SK-N-SH (cell line): ENCODE results near the gene ENOX2. TPM values are rescaled to one million over a fixed set of nuclear protein-coding genes. Genes with fewer than 3 reads are reported as not detected.

Source experiments
- CTCF ChIA-PET: fragments of 300-600, 350-600 bp; formaldehyde crosslinking; extraction: SDS; loops from one replicate; lab custom pipeline; 2021; lab: Yijun Ruan, JAX
- POLR2A ChIA-PET: fragments of 350-600 bp; sonication (Branson Sonifier 250); formaldehyde crosslinking; extraction: SDS; loops from one replicate; lab custom pipeline; 2020; ENCODE audit warnings: antibody characterized with exemption, inconsistent platforms; lab: Yijun Ruan, JAX
- DNase-seq: peaks from one replicate; pipeline ENCODE4 v3.0.0; 2012
- H2AFZ ChIP-seq: fragments of 200-600 bp; sonication (generic); 2 replicates; pipeline ENCODE4 v1.8.1; 2016; ENCODE audit warnings: antibody characterized with exemption, mild to moderate bottlenecking, low read depth
- H3F3A ChIP-seq: fragments of 200-600 bp; sonication (generic); replicated peaks from 2 replicates; pipeline ENCODE3; 2016; ENCODE audit warnings: antibody characterized with exemption, mild to moderate bottlenecking; ENCODE audit not compliant: insufficient read depth
- H3K27ac ChIP-seq, 2 experiments: fragments of 200-500 bp in 1 of 2; fragments of 200-600 bp in 1 of 2; sonication (Bioruptor generic) in 1 of 2; sonication (generic), shearing (Covaris generic) in 1 of 2; 2 replicates each; pipeline versions ENCODE4 v1.5.1 to v1.6.1; 2014 to 2016; ENCODE audit warnings: low read depth in 2 of 2, inconsistent platforms in 1 of 2, low read length in 1 of 2, mild to moderate bottlenecking in 1 of 2, mixed read lengths in 1 of 2
- H3K27me3 ChIP-seq: fragments of 200-600 bp; sonication (generic), shearing (Covaris generic); 2 replicates; pipeline ENCODE4 v1.6.1; 2016; ENCODE audit warnings: mixed run types; ENCODE audit not compliant: insufficient read depth
- H3K36me3 ChIP-seq, 2 experiments: fragments of 200-500 bp in 1 of 2; fragments of 200-600 bp in 1 of 2; sonication (Bioruptor generic) in 1 of 2; sonication (generic) in 1 of 2; replicated peaks in 1 of 2; 2 replicates each; pipeline versions ENCODE3 to v1.5.1; 2014 to 2016; ENCODE audit warnings: low read length in 1 of 2, mild to moderate bottlenecking in 1 of 2; ENCODE audit not compliant: insufficient read depth in 2 of 2, control insufficient read depth in 1 of 2
- H3K4me1 ChIP-seq, 2 experiments: fragments of 200-500 bp in 1 of 2; fragments of 200-600 bp in 1 of 2; sonication (Bioruptor generic) in 1 of 2; sonication (generic), shearing (Covaris generic) in 1 of 2; 2 replicates each; pipeline versions ENCODE4 v1.5.1 to v1.6.1; 2014 to 2016; ENCODE audit warnings: low read depth in 1 of 2, low read length in 1 of 2, mixed run types in 1 of 2; ENCODE audit not compliant: insufficient read depth in 2 of 2, control insufficient read depth in 1 of 2
- H3K4me2 ChIP-seq: fragments of 200-600 bp; sonication (generic), shearing (Covaris generic); 2 replicates; pipeline ENCODE4 v1.6.1; 2017; ENCODE audit warnings: mixed run types
- H3K4me3 ChIP-seq, 2 experiments: fragments of 200-500 bp in 1 of 2; fragments of 200-600 bp in 1 of 2; sonication (Bioruptor generic) in 1 of 2; sonication (generic), shearing (Covaris generic) in 1 of 2; 2 replicates each; pipeline versions ENCODE4 v1.5.1 to v1.8.1; 2014 to 2016; ENCODE audit warnings: low read depth in 2 of 2, inconsistent platforms in 1 of 2, low read length in 1 of 2, mild to moderate bottlenecking in 1 of 2, mixed read lengths in 1 of 2, moderate library complexity in 1 of 2
- H3K79me2 ChIP-seq: fragments of 200-600 bp; sonication (generic); 2 replicates; pipeline ENCODE4 v1.8.1; 2017; ENCODE audit warnings: mild to moderate bottlenecking; ENCODE audit not compliant: insufficient read depth
- H3K9ac ChIP-seq: fragments of 200-600 bp; sonication (generic); 2 replicates; pipeline ENCODE4 v1.6.1; 2017; ENCODE audit warnings: mixed run types
- H3K9me2 ChIP-seq: fragments of 200-600 bp; sonication (generic); 2 replicates; pipeline ENCODE4 v1.6.1; 2017; ENCODE audit warnings: mixed run types
- H3K9me3 ChIP-seq: fragments of 200-600 bp; sonication (generic); 2 replicates; pipeline ENCODE4 v1.6.1; 2017; ENCODE audit warnings: mixed run types, mild to moderate bottlenecking, moderate library complexity
- H4K20me1 ChIP-seq: fragments of 200-600 bp; sonication (generic); 2 replicates; pipeline ENCODE4 v1.6.1; 2017; ENCODE audit warnings: mild to moderate bottlenecking, mixed run types; ENCODE audit not compliant: insufficient read depth
- MEF2A ChIP-seq: IDR thresholded peaks from 2 replicates; pipeline ENCODE4 v1.4.0; 2012; ENCODE audit warnings: low read depth, borderline replicate concordance
- NFIC ChIP-seq: IDR thresholded peaks from 2 replicates; pipeline ENCODE4 v1.4.0; 2012; ENCODE audit warnings: borderline replicate concordance
- NRF1 ChIP-seq: IDR thresholded peaks from 2 replicates; pipeline ENCODE4 v1.6.1; 2012; ENCODE audit warnings: low read depth, mild to moderate bottlenecking, low read length
- TCF12 ChIP-seq: IDR thresholded peaks from 2 replicates; pipeline ENCODE4 v1.4.0; 2012
- USF1 ChIP-seq: IDR thresholded peaks from 2 replicates; pipeline ENCODE4 v1.4.0; 2012; ENCODE audit warnings: low read depth, borderline replicate concordance
- WGBS: methylation state at CpG from one replicate; pipeline ENCODE4 v1.1.6; 2017; ENCODE audit warnings: low lambda C conversion rate; 5-methylcytosine and 5-hydroxymethylcytosine counted together
- polyA plus RNA-seq, 3 experiments: library from polyadenylated mRNA; depleted of rRNA; stranded (reverse); fragments of >200 nt; gene quantifications; 2 replicates each; pipeline ENCODE4 v1.2.3, GENCODE V29; 2012
- TF ChIP-seq, protein P1 (sequence below): fragments of 150-350 bp; IDR thresholded peaks from 2 replicates; pipeline ENCODE4 v1.6.1; 2016; ENCODE audit warnings: mild to moderate bottlenecking, low read depth, low read length
- TF ChIP-seq, protein P2 (sequence below): IDR thresholded peaks from 2 replicates; pipeline ENCODE4; 2012
- TF ChIP-seq, protein P3 (sequence below): fragments of 200-600 bp; sonication (generic); IDR thresholded peaks from 2 replicates; pipeline ENCODE4 v1.6.1; 2017; ENCODE audit warnings: antibody characterized with exemption, mild to moderate bottlenecking, moderate library complexity

ENOX2 gene
- polyA plus RNA-seq, 1 of the 3 experiments (the other 2 are of a cell fraction) = 8.8 TPM

- POLR2A ChIA-PET = no interaction called here
These were observed 199.9 kb downstream of the ENOX2 start for GRCh38 chrX:130702867-130703707.

More at GRCh38 chrX:130702867-130703707, 199.9 kb downstream of the ENOX2 start:
- no peak overlapping the region for H2AFZ ChIP-seq
- TF ChIP-seq MEF2A (peak; percentile 68; the same call in 1 of the 2 replicates), NFIC (no peak), TCF12 (peak; percentile 35), USF1 (no peak), NRF1 (no peak)
- TF ChIP-seq, protein P1, sequence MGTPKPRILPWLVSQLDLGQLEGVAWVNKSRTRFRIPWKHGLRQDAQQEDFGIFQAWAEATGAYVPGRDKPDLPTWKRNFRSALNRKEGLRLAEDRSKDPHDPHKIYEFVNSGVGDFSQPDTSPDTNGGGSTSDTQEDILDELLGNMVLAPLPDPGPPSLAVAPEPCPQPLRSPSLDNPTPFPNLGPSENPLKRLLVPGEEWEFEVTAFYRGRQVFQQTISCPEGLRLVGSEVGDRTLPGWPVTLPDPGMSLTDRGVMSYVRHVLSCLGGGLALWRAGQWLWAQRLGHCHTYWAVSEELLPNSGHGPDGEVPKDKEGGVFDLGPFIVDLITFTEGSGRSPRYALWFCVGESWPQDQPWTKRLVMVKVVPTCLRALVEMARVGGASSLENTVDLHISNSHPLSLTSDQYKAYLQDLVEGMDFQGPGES = no peak
- TF ChIP-seq, protein P2, sequence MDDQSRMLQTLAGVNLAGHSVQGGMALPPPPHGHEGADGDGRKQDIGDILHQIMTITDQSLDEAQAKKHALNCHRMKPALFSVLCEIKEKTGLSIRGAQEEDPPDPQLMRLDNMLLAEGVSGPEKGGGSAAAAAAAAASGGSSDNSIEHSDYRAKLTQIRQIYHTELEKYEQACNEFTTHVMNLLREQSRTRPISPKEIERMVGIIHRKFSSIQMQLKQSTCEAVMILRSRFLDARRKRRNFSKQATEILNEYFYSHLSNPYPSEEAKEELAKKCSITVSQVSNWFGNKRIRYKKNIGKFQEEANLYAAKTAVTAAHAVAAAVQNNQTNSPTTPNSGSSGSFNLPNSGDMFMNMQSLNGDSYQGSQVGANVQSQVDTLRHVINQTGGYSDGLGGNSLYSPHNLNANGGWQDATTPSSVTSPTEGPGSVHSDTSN = peak; percentile 27; the same call in 1 of the 2 replicates
- TF ChIP-seq, protein P3, sequence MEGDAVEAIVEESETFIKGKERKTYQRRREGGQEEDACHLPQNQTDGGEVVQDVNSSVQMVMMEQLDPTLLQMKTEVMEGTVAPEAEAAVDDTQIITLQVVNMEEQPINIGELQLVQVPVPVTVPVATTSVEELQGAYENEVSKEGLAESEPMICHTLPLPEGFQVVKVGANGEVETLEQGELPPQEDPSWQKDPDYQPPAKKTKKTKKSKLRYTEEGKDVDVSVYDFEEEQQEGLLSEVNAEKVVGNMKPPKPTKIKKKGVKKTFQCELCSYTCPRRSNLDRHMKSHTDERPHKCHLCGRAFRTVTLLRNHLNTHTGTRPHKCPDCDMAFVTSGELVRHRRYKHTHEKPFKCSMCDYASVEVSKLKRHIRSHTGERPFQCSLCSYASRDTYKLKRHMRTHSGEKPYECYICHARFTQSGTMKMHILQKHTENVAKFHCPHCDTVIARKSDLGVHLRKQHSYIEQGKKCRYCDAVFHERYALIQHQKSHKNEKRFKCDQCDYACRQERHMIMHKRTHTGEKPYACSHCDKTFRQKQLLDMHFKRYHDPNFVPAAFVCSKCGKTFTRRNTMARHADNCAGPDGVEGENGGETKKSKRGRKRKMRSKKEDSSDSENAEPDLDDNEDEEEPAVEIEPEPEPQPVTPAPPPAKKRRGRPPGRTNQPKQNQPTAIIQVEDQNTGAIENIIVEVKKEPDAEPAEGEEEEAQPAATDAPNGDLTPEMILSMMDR = no peak
- CTCF ChIA-PET = no interaction called here
- H3K79me2 ChIP-seq = no peaks in the 10 kb centered on the region
- peak overlapping the region; percentile 43 to 65; a peak in 2 of 4 replicates for H3K27ac ChIP-seq
- H3K9ac ChIP-seq = no peak overlapping the region
- no peaks in the 10 kb centered on the region for H3K9me2 ChIP-seq
- DNase-seq = no peak
- WGBS = 45% methylated on average over 6 of the region's 6 CpGs
- H3K36me3 ChIP-seq = no peaks in the 10 kb centered on the region
- no peak overlapping the region for H3K4me3 ChIP-seq
- H3F3A ChIP-seq = no peaks in the 10 kb centered on the region
- peaks cover 0 to 4% of the 10 kb centered on the region in 2 experiments; a peak in 2 of 4 replicates for H3K4me1 ChIP-seq
- H3K4me2 ChIP-seq = 0 out of 2 replicates have a peak overlapping the region, but pooled peaks have one; percentile 46
- H3K9me3 ChIP-seq = no peaks in the 10 kb centered on the region
- H4K20me1 ChIP-seq = no peaks in the 10 kb centered on the region
- H3K27me3 ChIP-seq = no peaks in the 10 kb centered on the region
